ENCODE results near the gene C1QA. TPM values are rescaled to one million over a fixed set of nuclear protein-coding genes. Genes with fewer than 3 reads are reported as not detected.

C1QA gene
- total and polyA plus RNA-seq, 2 of the 13 experiments (the other 11 are each of a cell fraction or from before 2014, with no cell fraction given): not detected

DNA sequence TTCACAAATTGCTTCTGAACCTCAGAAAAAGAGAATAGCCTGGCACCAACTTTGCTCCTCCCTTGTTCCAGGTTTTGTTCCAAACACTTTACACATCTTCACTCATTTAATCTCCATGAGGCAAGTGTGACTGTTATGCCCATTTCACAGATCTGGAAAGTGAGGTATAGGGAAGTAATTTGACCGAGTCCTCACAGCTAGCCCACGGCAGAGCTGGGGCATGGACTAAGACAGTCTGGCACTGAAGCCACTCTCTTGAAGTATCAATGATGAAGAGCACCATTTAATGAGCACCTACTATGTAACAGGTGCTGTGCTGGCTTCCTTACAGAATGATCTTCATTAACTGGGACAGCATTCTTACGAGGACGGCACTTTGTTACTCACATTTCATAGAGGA lies 35.6 kb downstream of the C1QA start:
- H3K4me2 ChIP-seq (ENCODE audit: low read depth, low read length): no peak overlapping the region
- no peaks in the 10 kb centered on the region for H3K4me1 ChIP-seq (ENCODE audit: insufficient read depth, low read length)
- ChIA-PET POLR2A (no interaction called here), CTCF (ENCODE audit: low intra/inter-chr PET ratio, low total read pairs) (no interaction called here)
- no peak overlapping the region for H3K9ac ChIP-seq (ENCODE audit: insufficient read depth, low read depth, low read length)
- intact Hi-C loops (cut with micrococcal nuclease; ENCODE audit: unreplicated experiment) (no loop called here), in situ Hi-C loops (cut with HindIII; ENCODE audit: extremely low pct_ligation_motif_present, low pct_unique_long_range_greater_than_20kb) (no loop called here)
- H3K4me3 ChIP-seq (replicated peaks in 1 of 3; ENCODE audit: insufficient read depth in 1 of 3, low read depth in 2 of 3, low read length in 3 of 3): no peak overlapping the region
- DNase-seq (ENCODE audit: low spot score) (no peak), FAIRE-seq (no peak), ATAC-seq (no peak)
- H3K79me2 ChIP-seq (ENCODE audit: insufficient read depth, low read length): no peaks in the 10 kb centered on the region
- BruUV-seq (replicated peaks): no TSS peak
- no peak overlapping the region for H2AFZ ChIP-seq (ENCODE audit: low read length)
- H3K27me3 ChIP-seq (ENCODE audit: control insufficient read depth in 1 of 2, insufficient read depth in 2 of 2, low read length in 2 of 2): peaks cover 3 to 6% of the 10 kb centered on the region in 2 experiments; a peak in 1 of 5 replicates
- no peaks in the 10 kb centered on the region for H4K20me1 ChIP-seq (ENCODE audit: insufficient read depth, low read length)
- no peaks in the 10 kb centered on the region for H3K9me3 ChIP-seq (ENCODE audit: low read length)
- TF ChIP-seq ZNF629 (CRISPR knock-in tag; conservative IDR thresholded peaks at IDR 0.05): peak; percentile 77
- no peak for TF ChIP-seq ZNF460 (CRISPR knock-in tag; IDR thresholded peaks at IDR 0.05; ENCODE audit: borderline replicate concordance)
- H3K27ac ChIP-seq (ENCODE audit: extremely low read length, insufficient read depth, low read length): no peak overlapping the region
- H3K36me3 ChIP-seq (replicated peaks in 1 of 2; ENCODE audit: control insufficient read depth in 1 of 2, insufficient read depth in 2 of 2, low read length in 2 of 2): no peaks in the 10 kb centered on the region
- WGBS (ENCODE audit: low lambda C conversion rate): 24% methylated on average over 4 of the region's 4 CpGs

GRCh38 chr1:22673486-22674409 lies 37.3 kb downstream of the C1QA start:
- in situ Hi-C loops (cut with HindIII; ENCODE audit: extremely low pct_ligation_motif_present, low pct_unique_long_range_greater_than_20kb) (no loop called here), intact Hi-C loops (cut with micrococcal nuclease; ENCODE audit: unreplicated experiment) (no loop called here)
- Histone ChIP-seq H3K79me2 (ENCODE audit: insufficient read depth, low read length) (no peaks in the 10 kb centered on the region), H4K20me1 (ENCODE audit: insufficient read depth, low read length) (no peaks in the 10 kb centered on the region), H3K4me2 (ENCODE audit: low read depth, low read length) (no peak overlapping the region), H2AFZ (ENCODE audit: low read length) (no peak overlapping the region), H3K27ac (ENCODE audit: extremely low read length, insufficient read depth, low read length) (no peak overlapping the region), H3K9ac (ENCODE audit: insufficient read depth, low read depth, low read length) (no peak overlapping the region), H3K27me3 (ENCODE audit: control insufficient read depth in 1 of 2, insufficient read depth in 2 of 2, low read length in 2 of 2) (peaks cover 3 to 6% of the 10 kb centered on the region in 2 experiments; a peak in 1 of 5 replicates), H3K36me3 (replicated peaks in 1 of 2; ENCODE audit: control insufficient read depth in 1 of 2, insufficient read depth in 2 of 2, low read length in 2 of 2) (no peaks in the 10 kb centered on the region), H3K9me3 (ENCODE audit: low read length) (no peaks in the 10 kb centered on the region), H3K4me3 (replicated peaks in 1 of 3; ENCODE audit: insufficient read depth in 1 of 3, low read depth in 2 of 3, low read length in 3 of 3) (no peak overlapping the region), H3K4me1 (ENCODE audit: insufficient read depth, low read length) (no peaks in the 10 kb centered on the region)
- POLR2A ChIA-PET: no interaction called here
- FAIRE-seq (no peak), ATAC-seq (peak; percentile 51; the same call in 2 of the 3 replicates), DNase-seq (ENCODE audit: low spot score) (peak; percentile 12)
- CTCF ChIA-PET (ENCODE audit: low intra/inter-chr PET ratio, low total read pairs): interaction anchor here (0.6 to 2.4 kb wide), 3 partner anchors 216 to 290 kb away, joined by 3 to 17 read pairs (median 3); no protein-coding TSS in a partner anchor
- TF ChIP-seq RAD21 (CRISPR knock-in tag; IDR thresholded peaks at IDR 0.05): peak; percentile 62
- no peak for TF ChIP-seq ZNF430 (CRISPR knock-in tag; IDR thresholded peaks at IDR 0.05)
- TF ChIP-seq RFX1 (IDR thresholded peaks at IDR 0.05): peak; percentile 46; the same call in 1 of the 2 replicates
- TF ChIP-seq CTCF (CRISPR knock-in tag; IDR thresholded peaks at IDR 0.05): peak; percentile 68
- TF ChIP-seq SMC3 (IDR thresholded peaks at IDR 0.05; ENCODE audit: low read length): peak; percentile 75; the same call in 1 of the 2 replicates
- TF ChIP-seq STAG1 (CRISPR knock-in tag; IDR thresholded peaks at IDR 0.05): peak; percentile 72
- WGBS (ENCODE audit: low lambda C conversion rate): 21% methylated on average over 10 of the region's 17 CpGs
- BruUV-seq (replicated peaks): no TSS peak

Data from HepG2 (cell line).